Sciatic nerve (tissue), 1 donor: Measurements from ENCODE around the gene CEP162. TPM values are rescaled to one million over a fixed set of nuclear protein-coding genes. Genes with fewer than 3 reads are reported as not detected.

Source experiments
- total RNA-seq: library from RNA; stranded (reverse); fragmentation: NEBNext Ultra II Directional; extraction: Animal tissue kit (Norgen Biotek cat#: 25700); gene quantifications from one replicate; pipeline ENCODE4 v1.2.1, GENCODE V29; 2021
- donor health status: DM: no; HTN: no; CAD: no.

Gene CEP162
- total RNA-seq, 1 donor from 2014 or later: 17.0 TPM

Other genes with a start within 250 kb of the CEP162 start
- 10.3 TPM for gene MRAP2, start 193.9 kb downstream of the CEP162 start, total RNA-seq